ENCODE data around the gene CAPG. TPM values are rescaled to one million over a fixed set of nuclear protein-coding genes. Genes with fewer than 3 reads are reported as not detected.
A peak's percentile ranks its signal among the peaks of the same experiment; 100 is the strongest.

CAPG gene
- total and polyA plus RNA-seq, 2 of the 4 experiments (the other 2 are of a cell fraction) = 79.9 to 98.3 TPM

- H3K18ac ChIP-seq (ENCODE audit: low read depth, low read length) = no peak overlapping the region
- no peaks in the 10 kb centered on the region for H4K20me1 ChIP-seq (ENCODE audit: insufficient read depth, low read length)
- H3K4me3 ChIP-seq (ENCODE audit: insufficient read depth, low read depth, low read length) = no peak overlapping the region
- no peak overlapping the region for H2BK15ac ChIP-seq (ENCODE audit: low read depth, low read length)
- H3K56ac ChIP-seq (ENCODE audit: extremely low read depth, insufficient read depth, low read length) = no peak overlapping the region
- in situ Hi-C loops (cut with MboI; ENCODE audit: low sequenced_read_pairs) = no loop called here
- intact Hi-C loops (cut with micrococcal nuclease) = no loop called here
- no peak overlapping the region; a peak in 1 of 4 replicates for H4K8ac ChIP-seq (ENCODE audit: low read depth in 2 of 2, low read length in 2 of 2)
- H3K4me1 ChIP-seq (ENCODE audit: control insufficient read depth, insufficient read depth, low read length) = peaks cover 6% of the 10 kb centered on the region
- dilution Hi-C loops (cut with HindIII; ENCODE audit: low sequenced_read_pairs, unreplicated experiment) = no loop called here
- H3K36me3 ChIP-seq (ENCODE audit: control insufficient read depth, insufficient read depth, low read length) = no peaks in the 10 kb centered on the region
- POLR2A ChIA-PET (ENCODE audit: unreplicated experiment) = no interaction called here
- H4K5ac ChIP-seq (ENCODE audit: low read depth, low read length) = no peak overlapping the region
- WGBS, 2 experiments (ENCODE audit: extremely low coverage in 2 of 2, insufficient read length in 1 of 2) = 100% methylated on average over 3 of the region's 13 CpGs; no CpG with 5 or more reads in 1 of the 2 experiments
- DNase-seq (no peak), ATAC-seq (ENCODE audit: low read depth) (no peak)
- H3K9me3 ChIP-seq (ENCODE audit: control insufficient read depth, insufficient read depth, low read length) = no peaks in the 10 kb centered on the region
- H2BK5ac ChIP-seq (ENCODE audit: low read depth, low read length, poor library complexity, severe bottlenecking) = no peak overlapping the region
- no peak overlapping the region for H4K91ac ChIP-seq (ENCODE audit: insufficient read depth, low read depth, low read length)
- no peak overlapping the region for H2BK20ac ChIP-seq (ENCODE audit: low read depth, low read length)
- no peak overlapping the region for H3K27ac ChIP-seq (ENCODE audit: insufficient read depth, low read length)
- peak overlapping the region; percentile 56 for H3K4ac ChIP-seq (ENCODE audit: low read depth, low read length)
- no peak overlapping the region for H2BK120ac ChIP-seq (ENCODE audit: low read depth, low read length)
- H3K9me1 ChIP-seq (ENCODE audit: insufficient read depth, low read length) = peaks cover 8% of the 10 kb centered on the region
- H3K23ac ChIP-seq (ENCODE audit: low read depth, low read length) = no peak overlapping the region
- peak overlapping the region; percentile 27; the same call in 1 of the 2 replicates for H2AK5ac ChIP-seq (ENCODE audit: low read depth, low read length)
- CTCF ChIA-PET = no interaction called here
- BruUV-seq (replicated peaks) = no TSS peak
- H3K14ac ChIP-seq (replicated peaks; ENCODE audit: low read depth, low read length) = no peak overlapping the region
- H3K9ac ChIP-seq (ENCODE audit: low read depth, low read length) = no peak overlapping the region
- H3K79me1 ChIP-seq (ENCODE audit: low read depth in 1 of 2, low read length in 2 of 2) = peaks cover 10 to 54% of the 10 kb centered on the region in 2 experiments
- no peak overlapping the region for H3K4me2 ChIP-seq (ENCODE audit: low read depth, low read length)
- H2AK9ac ChIP-seq (replicated peaks; ENCODE audit: low read depth, low read length, poor library complexity) = peak overlapping the region; percentile 70
- H3K27me3 ChIP-seq (ENCODE audit: control insufficient read depth, insufficient read depth, low read length) = no peaks in the 10 kb centered on the region
- peak overlapping the region; percentile 23 for H2AFZ ChIP-seq (replicated peaks; ENCODE audit: low read length, poor library complexity)
- TF ChIP-seq RFX5 (IDR thresholded peaks at IDR 0.05; ENCODE audit: low read depth, low read length) (no peak), FOS (IDR thresholded peaks at IDR 0.05; ENCODE audit: low read depth, low read length) (no peak), MAZ (IDR thresholded peaks at IDR 0.05; ENCODE audit: borderline replicate concordance, low read depth, low read length) (no peak), RAD21 (IDR thresholded peaks at IDR 0.05; ENCODE audit: low read length) (no peak), SMC3 (IDR thresholded peaks at IDR 0.05; ENCODE audit: low read depth, low read length) (no peak), MAFK (IDR thresholded peaks at IDR 0.05; ENCODE audit: low read depth, low read length) (no peak), USF2 (IDR thresholded peaks at IDR 0.05; ENCODE audit: low read depth, low read length) (no peak), POLR2A (IDR thresholded peaks at IDR 0.05; ENCODE audit: low read depth, low read length) (no peak), NFE2L2 (IDR thresholded peaks at IDR 0.05; ENCODE audit: low read depth, low read length) (no peak), CHD1 (IDR thresholded peaks at IDR 0.05; ENCODE audit: low read depth, low read length) (no peak), ELK1 (IDR thresholded peaks at IDR 0.05; ENCODE audit: borderline replicate concordance, low read depth, low read length) (no peak), RCOR1 (IDR thresholded peaks at IDR 0.05; ENCODE audit: insufficient replicate concordance, low read length) (no peak), BHLHE40 (IDR thresholded peaks at IDR 0.05; ENCODE audit: low read depth, low read length) (no peak), CTCF (conservative IDR thresholded peaks at IDR 0.05; ENCODE audit: low read depth, low read length) (no peak), CEBPB (IDR thresholded peaks at IDR 0.05; ENCODE audit: low read depth, low read length) (no peak)
Observed at GRCh38 chr2:85410584-85411404, 628 bp upstream of the CAPG start.

All from IMR-90 (cell line).